GM21825 (cell line): Measurements from ENCODE around the gene ANKRD60.

Source experiments
- ATAC-seq: cut with Tn5 transposase; IDR thresholded peaks from one replicate; pipeline ENCODE4 v1.9.1; 2021; ENCODE audit warnings: mild to moderate bottlenecking, moderate library complexity; ENCODE audit not compliant: unreplicated experiment

The ANKRD60 gene

GRCh38 chr20:58167759-58168158, 60.7 kb downstream of the ANKRD60 start:
- ATAC-seq, result no peak
